Stomach (tissue), 4 donors: ENCODE measurements around the gene RNF220.

Experiments
- CTCF ChIP-seq, 7 experiments: fragments of 450-650 bp in 4 of 7; fragments of 200-600 bp in 3 of 7; sonication (generic) in 3 of 7; IDR thresholded peaks; one replicate each; pipeline ENCODE4 v1.5.1; 2016 to 2019; ENCODE audit warnings: antibody characterized with exemption in 7 of 7, control low read depth in 2 of 7, mild to moderate bottlenecking in 1 of 7
- EP300 ChIP-seq: sonication (generic); formaldehyde crosslinking; IDR thresholded peaks from one replicate; pipeline ENCODE4 v1.6.1; 2017; ENCODE audit warnings: antibody characterized with exemption
- POLR2A ChIP-seq, 4 donors: fragments of 450-650 bp; IDR thresholded peaks; one replicate each; pipeline ENCODE4 v1.6.1; 2016; ENCODE audit warnings: antibody characterized with exemption in 4 of 4, control low read depth in 2 of 4, mild to moderate bottlenecking in 1 of 4, moderate library complexity in 1 of 4

- no peak for TF ChIP-seq CTCF (IDR thresholded peaks at IDR 0.05)
- no peak for TF ChIP-seq EP300
- no peak for TF ChIP-seq POLR2A (IDR thresholded peaks at IDR 0.05)
These were observed 28.2 kb downstream of the RNF220 start for GRCh38 chr1:44433209-44433608.
